Ectodermal cell (in vitro differentiated cells): ENCODE data around the gene PRXL2C.
"Not testable (repeated sequence)": the region's sequence is repeated elsewhere in the genome, so short reads cannot be mapped to it uniquely, and the experiment has no call there.

Source experiments
- H3K27ac ChIP-seq: 2 replicates; pipeline ENCODE4 v1.7.0; 2013; ENCODE audit warnings: mild to moderate bottlenecking, low read depth, low read length; ENCODE audit not compliant: insufficient read depth, poor library complexity, severe bottlenecking
- H3K27me3 ChIP-seq: 2 replicates; pipeline ENCODE4 v1.7.0; 2013; ENCODE audit warnings: mild to moderate bottlenecking, low read length; ENCODE audit not compliant: insufficient read depth, control insufficient read depth, poor library complexity, severe bottlenecking
- H3K36me3 ChIP-seq: one replicate; pipeline ENCODE4 v1.7.0; 2013; ENCODE audit warnings: low read length; ENCODE audit not compliant: control insufficient read depth, insufficient read depth
- H3K4me1 ChIP-seq: one replicate; pipeline ENCODE4 v1.7.0; 2013; ENCODE audit warnings: low read length; ENCODE audit not compliant: control insufficient read depth, insufficient read depth
- H3K4me3 ChIP-seq: 2 replicates; pipeline ENCODE4 v1.7.0; 2013; ENCODE audit warnings: low read depth, low read length, control low read depth; ENCODE audit not compliant: insufficient read depth
- H3K9me3 ChIP-seq: 2 replicates; pipeline ENCODE4 v1.7.0; 2013; ENCODE audit warnings: mild to moderate bottlenecking, low read length, moderate library complexity; ENCODE audit not compliant: control insufficient read depth
- WGBS, 2 experiments: methylation state at CpG; one replicate each; pipeline ENCODE4 v1.1.7; 2013; ENCODE audit warnings: missing lambda C conversion rate in 2 of 2; 5-methylcytosine and 5-hydroxymethylcytosine counted together

PRXL2C gene

DNA sequence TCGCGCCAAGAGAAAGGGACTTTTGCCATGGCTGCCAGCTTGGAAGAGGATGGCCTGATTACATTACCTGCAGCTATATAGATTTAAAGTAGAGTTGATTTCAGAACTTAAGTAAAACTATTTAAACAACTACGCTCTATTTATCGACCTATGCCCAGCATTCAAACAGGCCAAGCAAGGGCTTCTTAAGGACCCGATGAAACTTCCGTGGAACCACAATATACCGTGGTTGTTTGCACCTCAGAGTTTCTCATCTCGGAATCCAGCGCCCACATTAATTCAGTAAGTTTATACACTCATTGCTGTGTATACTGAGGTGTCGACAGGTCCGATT is 35.0 kb downstream of the PRXL2C start:
- no peaks in the 10 kb centered on the region for H3K9me3 ChIP-seq
- no peaks in the 10 kb centered on the region for H3K36me3 ChIP-seq
- peaks cover 22% of the 10 kb centered on the region for H3K4me1 ChIP-seq
- H3K27me3 ChIP-seq = peaks cover 36% of the 10 kb centered on the region
- 9 to 19% methylated on average over 10 to 11 of the region's 11 CpGs for WGBS, 2 experiments
- peak overlapping the region; percentile 49 for H3K4me3 ChIP-seq
- no peak overlapping the region for H3K27ac ChIP-seq

DNA sequence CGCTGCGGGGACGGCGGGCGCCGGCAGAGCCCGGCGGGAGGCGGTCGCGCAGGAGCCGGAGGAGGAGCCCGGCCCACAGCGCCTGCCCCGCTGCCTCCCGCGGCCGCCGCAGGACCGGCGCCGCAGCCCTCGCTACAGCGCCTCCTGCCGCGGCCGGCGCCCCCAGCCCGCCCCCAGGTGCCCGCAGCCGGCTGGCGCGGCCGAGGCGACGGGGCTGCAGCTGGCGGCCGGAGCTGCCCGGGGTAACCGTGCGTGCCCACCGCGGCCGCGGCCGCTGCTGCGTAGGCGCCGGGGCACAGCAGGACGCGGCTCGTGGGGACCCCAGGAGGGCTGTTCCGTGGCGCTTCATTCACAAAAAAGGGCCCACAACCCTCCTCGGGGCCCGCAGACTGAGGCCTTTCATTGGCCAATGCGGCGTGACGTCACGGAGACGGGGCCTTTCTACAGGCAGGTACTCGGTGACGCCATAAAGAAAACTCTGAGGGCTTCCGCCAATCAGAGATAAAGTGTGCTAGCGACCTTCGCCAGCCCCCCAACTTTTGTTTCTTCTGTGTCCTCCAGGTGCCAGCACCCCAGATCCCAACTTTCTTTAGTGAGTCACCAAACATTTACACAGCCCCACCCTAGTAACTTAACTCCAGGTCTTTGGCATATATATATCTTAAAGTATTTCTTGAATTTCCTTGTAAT is 35.5 kb downstream of the PRXL2C start, which contains the start of gene CDC14B:
Gene CDC14B, minus strand, starts transcription at position 353 of the 690 bp plus-strand sequence. CDS start 465 bp downstream, outside the sequence.
- Histone ChIP-seq H3K36me3 (no peaks in the 10 kb centered on the region), H3K4me1 (peaks cover 22% of the 10 kb centered on the region), H3K4me3 (peak within 1 kb of the TSS; percentile 65), H3K27me3 (peaks cover 36% of the 10 kb centered on the region), H3K9me3 (no peaks in the 10 kb centered on the region), H3K27ac (peak within 1 kb of the TSS; percentile 39)
- 0% methylated on average over 66 of the region's 66 CpGs for WGBS, 2 experiments

DNA sequence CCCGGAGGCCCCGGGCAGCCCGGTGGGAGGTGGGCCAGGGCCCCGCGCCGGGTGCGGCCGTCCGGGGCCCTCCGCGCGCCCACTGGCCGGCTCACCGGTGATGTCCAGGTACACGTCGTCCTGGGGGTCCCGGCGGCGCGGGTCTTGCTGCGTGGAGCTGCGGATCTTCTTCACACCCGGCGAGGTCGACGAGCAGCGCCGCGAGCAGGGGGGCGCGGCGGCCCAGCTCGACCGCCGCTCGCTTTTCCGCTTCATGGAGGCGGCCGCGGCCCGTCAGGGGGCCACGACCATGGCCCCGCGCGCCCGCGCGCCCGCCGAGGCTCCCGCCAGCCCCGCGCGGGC is 36.0 kb downstream of the PRXL2C start:
- Histone ChIP-seq H3K9me3 (no peaks in the 10 kb centered on the region), H3K27ac (no peak overlapping the region), H3K4me3 (peak overlapping the region; percentile 65), H3K4me1 (peaks cover 22% of the 10 kb centered on the region), H3K36me3 (no peaks in the 10 kb centered on the region), H3K27me3 (peaks cover 36% of the 10 kb centered on the region)
- 0% methylated on average over 54 of the region's 54 CpGs for WGBS, 2 experiments

DNA sequence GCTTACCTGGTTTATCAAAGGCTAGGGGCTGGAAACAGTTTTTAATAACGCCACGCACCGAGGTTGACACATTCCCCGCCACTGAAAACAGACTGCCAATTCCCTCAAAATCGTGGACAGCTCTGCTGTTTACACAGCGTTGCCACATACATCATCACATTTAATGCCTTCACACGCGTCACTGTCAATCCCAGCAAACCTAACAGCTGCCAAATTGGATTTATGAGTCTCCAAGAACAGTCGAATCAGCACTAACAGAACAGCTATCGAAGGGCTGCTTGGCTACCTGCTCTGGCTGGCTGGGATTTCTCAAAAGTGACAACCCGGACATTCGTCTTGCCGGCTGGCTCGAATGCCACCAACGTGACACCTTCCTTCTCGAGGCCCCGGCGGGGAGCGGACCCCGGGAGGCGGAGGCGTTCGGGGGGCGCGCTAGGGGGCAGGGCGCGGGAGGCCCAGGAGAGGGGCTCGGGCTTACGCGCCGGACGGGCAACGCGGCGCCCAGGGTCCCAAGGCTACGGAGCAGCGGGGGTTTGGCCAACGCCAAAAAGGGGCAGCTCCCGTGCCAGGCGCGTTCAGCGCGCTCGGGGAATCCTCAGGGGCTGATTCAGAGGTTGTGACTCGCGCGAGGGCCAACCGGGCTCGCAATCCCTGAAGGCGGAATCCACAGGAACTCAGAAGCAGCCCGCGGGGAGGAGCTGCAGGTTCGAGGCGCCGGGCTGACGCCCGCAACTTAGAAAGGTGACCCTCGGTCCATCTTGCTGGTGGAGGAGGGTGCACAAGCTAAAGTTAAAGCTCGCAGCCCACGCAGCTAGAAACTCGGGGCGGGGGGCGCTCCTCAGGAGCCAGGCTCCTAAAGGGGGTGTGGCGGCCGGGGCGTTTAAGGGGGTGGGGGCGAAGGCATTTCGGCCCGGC is 36.7 kb downstream of the PRXL2C start:
- H3K36me3 ChIP-seq = no peaks in the 10 kb centered on the region
- H3K4me3 ChIP-seq = peak overlapping the region; percentile 65
- H3K4me1 ChIP-seq = peaks cover 22% of the 10 kb centered on the region
- no peaks in the 10 kb centered on the region for H3K9me3 ChIP-seq
- no peak overlapping the region for H3K27ac ChIP-seq
- 3 to 4% methylated on average over 69 of the region's 69 CpGs for WGBS, 2 experiments
- peaks cover 36% of the 10 kb centered on the region for H3K27me3 ChIP-seq

DNA sequence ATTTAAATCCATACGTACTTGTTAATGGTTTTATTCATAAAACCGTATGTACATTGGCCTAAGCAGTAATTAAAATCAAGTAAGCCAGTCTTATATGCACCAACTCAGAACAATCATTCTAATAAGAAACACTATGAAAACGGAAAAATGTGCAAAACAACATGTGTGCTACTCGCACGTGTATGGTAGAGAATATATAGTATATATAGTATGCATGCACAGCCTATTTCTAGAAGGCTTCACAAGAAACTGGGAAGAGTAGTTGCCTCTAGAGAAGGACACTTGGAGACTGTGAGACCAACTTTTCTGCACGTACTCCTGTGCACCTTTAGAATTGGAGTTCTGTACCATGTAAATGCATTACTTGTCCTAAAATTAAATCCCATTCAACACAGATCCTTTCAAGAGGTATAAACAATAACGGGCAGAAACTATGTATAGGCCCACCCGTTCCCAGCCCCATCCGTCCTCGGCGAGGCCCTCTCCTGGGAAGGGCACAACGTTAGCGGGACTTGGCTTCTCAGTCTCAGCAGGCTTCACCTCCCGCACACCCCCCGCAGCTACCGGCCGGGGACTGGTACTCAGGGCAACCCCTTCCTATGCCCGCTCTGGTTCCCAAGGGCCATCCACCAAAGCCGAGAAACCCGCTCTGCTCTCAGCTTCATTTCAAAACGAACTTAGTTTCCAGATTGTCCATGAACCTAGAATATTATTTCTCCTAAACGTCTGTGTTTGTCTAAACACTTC is 37.5 kb downstream of the PRXL2C start:
- no peak overlapping the region for H3K27ac ChIP-seq
- H3K36me3 ChIP-seq = no peaks in the 10 kb centered on the region
- no peaks in the 10 kb centered on the region for H3K9me3 ChIP-seq
- H3K4me3 ChIP-seq = peak overlapping the region; percentile 65
- H3K4me1 ChIP-seq = peaks cover 22% of the 10 kb centered on the region
- peaks cover 36% of the 10 kb centered on the region for H3K27me3 ChIP-seq
- WGBS, 2 experiments = 30 to 41% methylated on average over 19 to 22 of the region's 22 CpGs

DNA sequence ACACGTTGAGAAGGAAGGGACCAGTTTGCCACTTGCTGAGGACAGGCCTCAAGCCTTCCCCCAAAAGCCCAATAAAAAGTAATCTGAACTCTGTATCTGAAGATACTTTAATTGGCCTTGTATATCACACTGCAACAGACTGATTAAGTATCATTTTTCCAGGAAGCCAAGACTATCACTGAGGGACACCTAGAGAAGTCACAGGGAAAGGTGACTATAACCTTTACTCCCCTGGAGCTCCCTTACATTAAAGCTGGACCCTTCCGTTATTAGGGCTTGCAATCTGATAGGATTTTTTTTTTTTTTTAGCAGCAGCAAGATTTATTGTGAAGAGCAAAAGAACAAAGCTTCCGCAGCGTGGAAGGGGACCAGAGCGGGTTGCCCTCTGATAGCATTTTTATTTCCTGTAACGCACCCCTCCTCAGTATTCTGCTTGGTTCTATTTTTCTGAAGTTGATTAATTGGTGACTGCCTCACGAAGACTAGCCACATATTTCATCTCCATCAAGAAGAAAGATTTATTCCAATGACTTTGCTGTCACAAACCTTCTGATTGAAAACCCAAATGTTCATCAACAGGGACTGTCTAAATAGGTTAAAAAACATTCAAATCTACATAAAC is 38.2 kb downstream of the PRXL2C start:
- Histone ChIP-seq H3K4me3 (no peak overlapping the region), H3K27ac (no peak overlapping the region), H3K36me3 (no peaks in the 10 kb centered on the region), H3K27me3 (peaks cover 36% of the 10 kb centered on the region), H3K9me3 (no peaks in the 10 kb centered on the region), H3K4me1 (peaks cover 29% of the 10 kb centered on the region)
- WGBS, 2 experiments = 93% methylated on average over 7 of the region's 7 CpGs

DNA sequence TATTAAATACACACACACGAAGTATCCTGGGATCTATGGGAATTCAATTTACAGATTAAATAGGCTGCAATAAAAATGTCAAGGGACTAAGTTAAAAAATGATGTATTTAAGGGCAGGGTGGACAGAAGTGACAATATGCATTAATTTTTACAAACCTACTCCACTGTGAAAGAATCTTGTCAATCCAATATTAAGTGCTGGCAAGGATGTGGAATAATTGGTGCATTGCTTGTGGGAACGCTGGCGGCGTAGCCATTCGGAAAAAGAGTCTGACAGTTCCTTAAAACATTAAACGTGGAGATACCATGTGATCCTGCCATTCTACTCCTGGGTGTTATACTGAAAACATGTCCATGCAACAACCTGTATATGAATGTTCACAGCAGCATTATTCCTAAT is 39.7 kb downstream of the PRXL2C start:
- no peaks in the 10 kb centered on the region for H3K9me3 ChIP-seq

DNA sequence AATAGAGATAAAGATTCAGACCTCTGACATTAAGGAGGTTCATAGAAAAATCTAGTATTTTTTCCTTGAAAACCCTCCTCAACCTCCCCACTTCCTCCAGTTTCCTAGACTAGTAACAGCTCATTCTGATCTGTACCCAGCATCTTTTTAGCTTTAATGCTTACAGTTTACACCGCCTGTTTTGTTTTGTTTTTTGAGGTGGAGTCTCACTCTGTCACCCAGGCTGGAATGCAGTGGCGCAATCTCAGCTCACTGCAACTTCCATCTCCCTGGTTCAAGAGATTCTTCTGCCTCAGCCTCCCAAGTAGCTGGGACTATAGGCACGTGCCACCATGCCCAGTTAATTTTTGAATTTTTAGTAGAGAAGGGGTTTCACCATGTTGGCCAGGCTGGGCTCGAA is 40.5 kb downstream of the PRXL2C start:
- H3K4me1 ChIP-seq = peaks cover 27% of the 10 kb centered on the region
- not testable (repeated sequence) for H3K4me3 ChIP-seq, H3K9me3 ChIP-seq, H3K27ac ChIP-seq, H3K36me3 ChIP-seq
- WGBS, 2 experiments = 84 to 86% methylated on average over 4 of the region's 4 CpGs
- peaks cover 27% of the 10 kb centered on the region for H3K27me3 ChIP-seq

More for the DNA sequence above, 39.7 kb downstream of the PRXL2C start:
- Histone ChIP-seq H3K4me1 (peaks cover 29% of the 10 kb centered on the region), H3K36me3 (no peaks in the 10 kb centered on the region), H3K27me3 (peaks cover 31% of the 10 kb centered on the region), H3K4me3 (no peak overlapping the region), H3K27ac (no peak overlapping the region)
- 88 to 90% methylated on average over 5 to 6 of the region's 6 CpGs for WGBS, 2 experiments

DNA sequence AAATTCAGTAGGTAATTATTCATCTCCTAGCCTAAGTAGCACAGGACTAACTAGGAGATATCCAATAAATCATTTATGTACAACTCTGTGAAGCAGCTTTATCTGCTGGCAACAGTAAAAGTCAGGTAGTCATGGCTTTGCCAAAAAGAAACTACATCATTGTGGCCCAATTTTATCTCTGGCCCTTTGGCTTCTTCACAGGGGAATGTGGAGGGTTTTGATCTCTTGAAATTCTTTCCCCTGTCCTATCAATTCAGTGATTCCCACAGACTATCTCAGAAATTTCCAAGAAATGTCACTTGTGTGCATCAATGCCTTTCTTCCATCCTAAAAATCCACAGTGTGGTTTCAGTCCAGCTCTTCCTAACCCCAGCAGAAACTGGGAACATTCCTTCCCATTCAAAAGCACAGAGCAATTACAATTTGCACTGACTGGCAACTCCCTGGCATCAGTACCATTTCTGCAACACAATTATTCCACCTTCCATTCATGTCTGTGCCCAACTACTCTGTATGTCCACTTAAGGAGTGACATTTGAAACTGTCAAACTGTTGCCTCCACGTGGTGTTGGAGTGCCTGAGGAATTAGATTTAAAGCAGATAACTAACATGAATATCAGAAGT is 42.0 kb downstream of the PRXL2C start:
- Histone ChIP-seq H3K27me3 (peaks cover 16% of the 10 kb centered on the region), H3K36me3 (no peaks in the 10 kb centered on the region), H3K27ac (no peak overlapping the region), H3K4me1 (peaks cover 19% of the 10 kb centered on the region), H3K4me3 (no peak overlapping the region), H3K9me3 (no peaks in the 10 kb centered on the region)
- 50% methylated on average over 1 of the region's 1 CpG; no CpG with 5 or more reads in 1 of the 2 experiments for WGBS, 2 experiments
